GM06990 (cell line): ENCODE results near the gene AGPAT2.

Experiments
- DNase-seq: peaks from one replicate; pipeline ENCODE4 v3.0.0-alpha.2; 2011; ENCODE audit not compliant: insufficient read length; ENCODE audit errors: extremely low read depth
- H3K27me3 ChIP-seq: replicated peaks from 2 replicates; pipeline ENCODE4 v1.6.0; 2011; ENCODE audit warnings: low read length; ENCODE audit not compliant: control insufficient read depth, insufficient read depth
- H3K36me3 ChIP-seq: 2 replicates; pipeline ENCODE4 v1.5.1; 2011; ENCODE audit warnings: low read length; ENCODE audit not compliant: control insufficient read depth, insufficient read depth
- H3K4me3 ChIP-seq: replicated peaks from 2 replicates; pipeline ENCODE4 v1.5.1; 2011; ENCODE audit warnings: low read depth, mild to moderate bottlenecking, control low read depth, low read length
- TF ChIP-seq, protein P1 (sequence below): IDR thresholded peaks from 2 replicates; pipeline ENCODE4 v1.5.1; 2011; ENCODE audit warnings: low read length, control low read depth, mild to moderate bottlenecking, inconsistent platforms; ENCODE audit not compliant: insufficient read depth, poor library complexity, severe bottlenecking

Gene AGPAT2

DNA sequence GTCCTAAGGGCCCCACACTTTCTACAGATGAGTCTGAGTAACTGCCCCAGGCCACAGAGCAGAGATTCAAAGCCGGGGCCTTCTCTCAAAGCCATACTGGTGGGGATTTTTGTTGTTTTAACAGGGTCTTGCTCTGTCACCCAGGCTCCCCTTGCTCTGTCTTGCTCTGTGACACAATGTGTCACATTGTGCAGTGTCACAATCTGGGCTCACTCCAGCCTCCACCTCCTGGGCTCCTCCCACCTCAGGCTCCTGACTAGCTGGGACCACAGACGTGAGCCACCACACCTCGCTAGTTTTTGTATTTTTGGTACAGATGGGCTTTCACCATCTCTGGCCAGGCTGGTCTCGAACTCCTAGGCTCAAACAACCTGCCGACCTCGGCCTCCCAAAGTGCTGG, 8.6 kb downstream of the AGPAT2 start:
- H3K36me3 ChIP-seq, result no peaks in the 10 kb centered on the region; the same call in 1 of the 2 replicates
- TF ChIP-seq, protein P1, sequence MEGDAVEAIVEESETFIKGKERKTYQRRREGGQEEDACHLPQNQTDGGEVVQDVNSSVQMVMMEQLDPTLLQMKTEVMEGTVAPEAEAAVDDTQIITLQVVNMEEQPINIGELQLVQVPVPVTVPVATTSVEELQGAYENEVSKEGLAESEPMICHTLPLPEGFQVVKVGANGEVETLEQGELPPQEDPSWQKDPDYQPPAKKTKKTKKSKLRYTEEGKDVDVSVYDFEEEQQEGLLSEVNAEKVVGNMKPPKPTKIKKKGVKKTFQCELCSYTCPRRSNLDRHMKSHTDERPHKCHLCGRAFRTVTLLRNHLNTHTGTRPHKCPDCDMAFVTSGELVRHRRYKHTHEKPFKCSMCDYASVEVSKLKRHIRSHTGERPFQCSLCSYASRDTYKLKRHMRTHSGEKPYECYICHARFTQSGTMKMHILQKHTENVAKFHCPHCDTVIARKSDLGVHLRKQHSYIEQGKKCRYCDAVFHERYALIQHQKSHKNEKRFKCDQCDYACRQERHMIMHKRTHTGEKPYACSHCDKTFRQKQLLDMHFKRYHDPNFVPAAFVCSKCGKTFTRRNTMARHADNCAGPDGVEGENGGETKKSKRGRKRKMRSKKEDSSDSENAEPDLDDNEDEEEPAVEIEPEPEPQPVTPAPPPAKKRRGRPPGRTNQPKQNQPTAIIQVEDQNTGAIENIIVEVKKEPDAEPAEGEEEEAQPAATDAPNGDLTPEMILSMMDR, result no peak
- H3K4me3 ChIP-seq, result no peak overlapping the region
- DNase-seq, result no peak
- no peaks in the 10 kb centered on the region for H3K27me3 ChIP-seq

DNA sequence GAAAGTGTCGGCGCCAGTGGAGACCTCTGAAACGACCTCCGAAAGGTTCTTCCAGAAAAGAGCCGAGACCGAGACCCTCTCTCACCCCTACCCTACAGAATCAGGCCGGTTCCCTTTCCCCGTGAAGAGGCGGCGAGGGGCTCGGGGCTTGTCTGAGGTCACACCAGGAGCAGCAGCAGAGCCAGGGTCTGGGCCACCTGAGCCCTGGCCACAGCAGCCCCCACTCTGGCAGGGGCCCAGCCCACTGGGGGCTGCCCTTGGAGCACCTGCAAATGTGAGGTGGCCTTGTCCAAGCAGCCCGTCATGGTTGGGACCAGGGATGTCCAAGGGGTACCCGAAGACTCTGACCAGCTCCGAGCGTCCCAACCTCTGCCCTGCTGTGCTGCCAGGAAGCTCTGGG, 9.2 kb downstream of the AGPAT2 start:
- no peaks in the 10 kb centered on the region; the same call in 1 of the 2 replicates for H3K36me3 ChIP-seq
- TF ChIP-seq, protein P1, result no peak
- H3K27me3 ChIP-seq, result no peaks in the 10 kb centered on the region
- no peak for DNase-seq
- H3K4me3 ChIP-seq, result no peak overlapping the region

DNA sequence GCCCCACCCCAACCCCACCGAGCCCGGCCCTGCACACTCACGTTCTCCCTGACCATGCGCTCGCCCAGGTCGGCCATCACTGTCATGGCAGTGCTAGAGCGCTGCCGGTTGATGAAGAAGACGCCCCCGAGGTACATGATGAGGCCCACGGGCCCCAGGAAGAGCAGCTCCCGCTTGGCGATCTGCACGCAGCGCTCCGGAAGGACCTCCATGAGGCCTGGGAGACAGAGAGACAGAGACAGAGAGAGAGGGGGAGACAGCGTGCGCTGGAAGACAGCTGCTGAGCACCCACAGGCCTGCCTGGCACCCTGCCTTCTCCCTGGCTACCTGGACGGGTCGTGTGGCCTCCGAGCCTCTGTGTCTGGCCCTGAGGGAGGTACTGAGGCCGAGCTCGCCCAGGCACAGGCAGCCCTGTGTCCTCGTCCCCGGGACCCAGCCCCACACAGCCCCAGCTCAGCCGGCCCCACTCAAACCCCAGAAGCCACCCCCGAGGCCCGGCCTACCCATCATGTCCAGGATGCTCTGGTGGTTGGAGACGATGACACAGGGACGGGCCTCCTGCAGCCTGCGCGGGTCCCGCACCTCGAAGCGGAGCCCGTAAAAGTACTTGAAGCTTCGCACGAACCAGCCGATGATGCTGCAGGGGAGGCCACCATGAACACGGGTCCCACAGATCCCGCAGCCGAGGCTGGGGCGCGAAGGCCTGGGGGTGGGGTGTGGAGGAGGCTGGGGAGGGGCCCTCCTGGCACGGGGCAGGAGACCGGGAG, 10.2 kb downstream of the AGPAT2 start:
- Histone ChIP-seq H3K4me3 (no peak overlapping the region), H3K36me3 (no peaks in the 10 kb centered on the region; the same call in 1 of the 2 replicates), H3K27me3 (no peaks in the 10 kb centered on the region)
- TF ChIP-seq, protein P1, result no peak
- no peak for DNase-seq

DNA sequence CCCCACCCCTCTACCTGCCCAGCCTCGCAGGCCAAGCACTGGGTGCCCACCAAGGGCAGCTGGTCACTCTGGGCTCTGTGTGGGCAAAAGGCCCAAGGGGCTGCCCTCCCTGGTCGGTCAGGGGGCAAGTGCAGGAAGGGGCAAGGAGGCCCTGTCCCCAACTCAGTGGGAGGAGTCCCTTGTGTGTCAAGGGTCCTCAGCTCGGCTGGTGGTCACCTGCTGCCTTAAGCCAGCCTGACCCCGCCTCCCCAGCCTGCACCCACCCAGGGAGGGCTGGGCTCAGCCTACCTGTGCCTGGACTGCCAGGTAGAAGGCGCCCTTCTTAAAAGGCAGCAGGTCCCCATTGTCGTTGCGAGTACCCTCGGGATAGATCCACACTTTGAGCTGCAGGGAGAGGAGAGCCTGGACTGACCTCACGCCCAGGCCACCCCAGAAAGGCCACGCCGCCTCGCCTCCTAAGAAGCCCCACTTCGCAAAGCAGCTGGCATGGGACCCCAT, 10.9 kb downstream of the AGPAT2 start:
- Histone ChIP-seq H3K4me3 (no peak overlapping the region), H3K36me3 (no peaks in the 10 kb centered on the region; the same call in 1 of the 2 replicates), H3K27me3 (no peaks in the 10 kb centered on the region)
- DNase-seq, result no peak
- TF ChIP-seq, protein P1, result no peak

DNA sequence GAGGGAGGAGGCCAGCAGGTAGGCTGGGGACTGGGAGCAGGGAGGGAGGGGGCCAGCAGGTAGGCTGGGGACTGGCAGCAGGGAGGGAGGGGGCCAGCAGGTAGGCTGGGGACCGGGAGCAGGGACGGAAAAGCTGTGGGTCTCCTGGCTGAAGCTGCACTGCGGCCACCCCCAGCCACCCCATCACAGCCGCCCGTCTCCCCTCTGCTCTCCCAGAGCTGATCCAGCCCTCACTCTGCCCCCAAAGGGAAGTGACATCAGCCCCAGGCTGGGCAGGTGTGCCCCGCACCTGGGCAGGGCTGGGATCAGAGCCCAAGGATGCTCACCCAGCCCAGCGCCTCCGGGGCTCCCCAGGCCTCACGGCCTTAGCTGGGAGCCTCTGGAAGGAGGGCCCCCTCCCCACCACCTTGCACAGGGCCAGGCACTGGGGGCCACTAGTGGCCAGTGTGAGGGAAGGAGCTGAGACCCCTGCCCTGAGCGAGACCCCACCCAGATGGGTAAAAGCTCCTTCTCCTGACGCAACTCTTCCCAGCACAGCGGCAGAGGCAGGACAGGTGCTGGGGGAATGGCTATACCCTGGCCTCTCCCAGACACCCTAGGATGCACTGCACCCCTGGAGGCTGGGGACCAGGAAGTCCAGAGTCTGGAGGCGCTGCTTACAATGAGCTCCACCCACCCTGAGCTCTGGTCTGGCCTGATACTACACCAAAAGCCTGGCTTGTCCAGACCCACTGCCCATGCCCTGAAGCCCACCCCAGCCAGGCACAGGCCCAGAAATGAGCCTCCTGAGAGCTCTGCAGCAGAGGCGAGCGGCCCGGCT, 11.6 kb downstream of the AGPAT2 start:
- Histone ChIP-seq H3K27me3 (no peaks in the 10 kb centered on the region), H3K4me3 (no peak overlapping the region), H3K36me3 (no peaks in the 10 kb centered on the region; the same call in 1 of the 2 replicates)
- TF ChIP-seq, protein P1, result no peak
- DNase-seq, result no peak
